A549 (cell line): ENCODE data around the gene CTAG2. TPM values are rescaled to one million over a fixed set of nuclear protein-coding genes. Genes with fewer than 3 reads are reported as not detected.

Source experiments
- ATAC-seq, 2 experiments: fragments of 200-7000 bp in 1 of 2; fragments of >200 bp in 1 of 2; cut with Nextera tagmentation in 1 of 2; cut with Tn5 transposase in 1 of 2; 3 replicates each; pipeline versions ENCODE4 v1.8.0 to v1.9.1; 2018 to 2020; ENCODE audit warnings: mild to moderate bottlenecking in 1 of 2, moderate library complexity in 1 of 2
- CTCF ChIA-PET: fragments of 300-600 bp; sonication (Branson Sonifier 250); formaldehyde crosslinking; extraction: SDS; loops from one replicate; lab custom pipeline; 2021; ENCODE audit warnings: antibody characterized with exemption, inconsistent platforms; lab: Yijun Ruan, JAX
- POLR2A ChIA-PET: fragments of 350-600 bp; formaldehyde crosslinking; extraction: SDS; loops from one replicate; lab custom pipeline; 2021; ENCODE audit warnings: antibody characterized with exemption, inconsistent platforms; lab: Yijun Ruan, JAX
- DNase-seq, 2 experiments: peaks; one replicate each; pipeline versions ENCODE4 v3.0.0 to v3.0.0-alpha.2; 2011 to 2016; ENCODE audit warnings: low read depth in 1 of 2, low spot score in 1 of 2
- FAIRE-seq: peaks from 2 replicates; lab custom pipeline; 2011; peaks lifted over from hg19 to GRCh38; lab: Jason Lieb, UNC
- H3K27ac ChIP-seq, 2 experiments: fragments of >200 bp; sonication (Bioruptor Twin); formaldehyde crosslinking; 3 replicates each; pipeline ENCODE4 v1.5.1; 2016 to 2017
- H3K4me1 ChIP-seq: fragments of >200 bp; sonication (Bioruptor Twin); formaldehyde crosslinking; 3 replicates; pipeline ENCODE4 v1.6.1; 2016
- H3K4me2 ChIP-seq: fragments of >200 bp; sonication (Bioruptor Twin); formaldehyde crosslinking; 3 replicates; pipeline ENCODE4 v1.6.1; 2016
- H3K4me3 ChIP-seq: fragments of >200 bp; sonication (Bioruptor Twin); formaldehyde crosslinking; 3 replicates; pipeline ENCODE4 v1.5.1; 2016
- H3K9me3 ChIP-seq: fragments of >200 bp; sonication (Bioruptor Twin); formaldehyde crosslinking; 3 replicates; pipeline ENCODE4 v1.6.1; 2016
- CBX2 ChIP-seq: fragments of 200-600 bp; sonication (generic); IDR thresholded peaks from 2 replicates; pipeline ENCODE4 v1.6.1; 2016; ENCODE audit warnings: low read depth, mild to moderate bottlenecking, borderline replicate concordance
- CBX8 ChIP-seq: fragments of 200-600 bp; sonication (generic); IDR thresholded peaks from 2 replicates; pipeline ENCODE4 v1.6.1; 2016
- CHD4 ChIP-seq: fragments of 200-600 bp; sonication (generic); IDR thresholded peaks from 2 replicates; pipeline ENCODE4 v1.6.1; 2016; ENCODE audit warnings: antibody characterized with exemption, mild to moderate bottlenecking, borderline replicate concordance
- CTCF ChIP-seq: fragments of >200 bp; sonication (Bioruptor Twin); formaldehyde crosslinking; IDR thresholded peaks from 3 replicates; pipeline ENCODE4 v1.5.1; 2016
- EHMT2 ChIP-seq: fragments of 200-600 bp; sonication (generic); IDR thresholded peaks from 2 replicates; pipeline ENCODE4 v1.6.1; 2016; ENCODE audit warnings: antibody characterized with exemption, low read depth, mild to moderate bottlenecking, moderate library complexity
- EP300 ChIP-seq, 2 experiments: fragments of >200 bp; sonication (Bioruptor Twin); formaldehyde crosslinking; IDR thresholded peaks; 2 replicates in 1 of 2; 3 replicates in 1 of 2; pipeline ENCODE4 v1.6.1; 2016 to 2017
- FOSB ChIP-seq: fragments of 250-450 bp; sonication (Bioruptor Pico); IDR thresholded peaks from 2 replicates; pipeline ENCODE4 v1.5.0; 2020; ENCODE audit warnings: mild to moderate bottlenecking, moderate library complexity
- HDAC2 ChIP-seq: fragments of 200-600 bp; sonication (generic); IDR thresholded peaks from 2 replicates; pipeline ENCODE4 v1.6.1; 2016
- HMGXB4 ChIP-seq: fragments of 250-450 bp; sonication (Bioruptor Pico); IDR thresholded peaks from 2 replicates; pipeline ENCODE4 v1.5.0; 2021; ENCODE audit warnings: mild to moderate bottlenecking, moderate library complexity, borderline replicate concordance
- NPAS2 ChIP-seq: fragments of 250-450 bp; sonication (Bioruptor Pico); IDR thresholded peaks from 2 replicates; pipeline ENCODE4 v1.8.0; 2022; ENCODE audit warnings: mild to moderate bottlenecking, moderate library complexity, borderline replicate concordance
- NR3C1 ChIP-seq: fragments of >200 bp; sonication (Bioruptor Twin); formaldehyde crosslinking; IDR thresholded peaks from 3 replicates; pipeline ENCODE4 v1.6.1; 2017
- PBX3 ChIP-seq: IDR thresholded peaks from 2 replicates; pipeline ENCODE4 v1.6.1; 2012
- POLR2AphosphoS2 ChIP-seq: conservative IDR thresholded peaks from 2 replicates; pipeline ENCODE4 v1.6.1; 2012; ENCODE audit warnings: low read length, improper control_type of control experiment, inconsistent platforms
- RCOR1 ChIP-seq: fragments of 150-350 bp; IDR thresholded peaks from 2 replicates; pipeline ENCODE4 v1.6.1; 2014; ENCODE audit warnings: antibody characterized with exemption, low read length, low read depth
- RNF2 ChIP-seq: fragments of 200-600 bp; sonication (generic); IDR thresholded peaks from 2 replicates; pipeline ENCODE4 v1.6.1; 2016; ENCODE audit warnings: low read depth, mild to moderate bottlenecking, antibody characterized with exemption, moderate library complexity, borderline replicate concordance
- TP53 ChIP-seq: fragments of 250-450 bp; sonication (Bioruptor Pico); IDR thresholded peaks from 2 replicates; pipeline ENCODE4 v1.5.0; 2021; ENCODE audit warnings: mild to moderate bottlenecking, moderate library complexity
- ZC3H11A ChIP-seq: fragments of 450-650 bp; IDR thresholded peaks from 2 replicates; pipeline ENCODE4 v1.6.1; 2014; ENCODE audit warnings: antibody characterized with exemption, mild to moderate bottlenecking
- WGBS: methylation state at CpG from one replicate; pipeline ENCODE4 v1.1.6; 2017; ENCODE audit errors: missing lambda C conversion rate; 5-methylcytosine and 5-hydroxymethylcytosine counted together
- polyA plus RNA-seq, 4 experiments: library from polyadenylated mRNA; depleted of rRNA in 3 of 4; stranded (reverse); fragments of >200 nt; fragmentation: RNase III in 1 of 4; extraction: RNeasy Plus Mini Kit Qiagen cat#74134 plus additional on column Dnase treatment in 1 of 4; gene quantifications; 2 replicates in 3 of 4; 3 replicates in 1 of 4; pipeline ENCODE4 v1.2.3, GENCODE V29; 2011 to 2017
- small RNA-seq, 6 experiments: library from RNA; depleted of rRNA; stranded (forward); fragments of <200 nt; gene quantifications; one replicate each; pipeline ENCODE3, GENCODE V24; 2012
- TF ChIP-seq, protein P1 (sequence below): fragments of >200 bp; sonication (Bioruptor Twin); formaldehyde crosslinking; IDR thresholded peaks from 3 replicates; pipeline ENCODE4 v1.6.1; 2016

The CTAG2 gene
- polyA plus RNA-seq, 2 of the 4 experiments (the other 2 are of a cell fraction), result not detected

DNA sequence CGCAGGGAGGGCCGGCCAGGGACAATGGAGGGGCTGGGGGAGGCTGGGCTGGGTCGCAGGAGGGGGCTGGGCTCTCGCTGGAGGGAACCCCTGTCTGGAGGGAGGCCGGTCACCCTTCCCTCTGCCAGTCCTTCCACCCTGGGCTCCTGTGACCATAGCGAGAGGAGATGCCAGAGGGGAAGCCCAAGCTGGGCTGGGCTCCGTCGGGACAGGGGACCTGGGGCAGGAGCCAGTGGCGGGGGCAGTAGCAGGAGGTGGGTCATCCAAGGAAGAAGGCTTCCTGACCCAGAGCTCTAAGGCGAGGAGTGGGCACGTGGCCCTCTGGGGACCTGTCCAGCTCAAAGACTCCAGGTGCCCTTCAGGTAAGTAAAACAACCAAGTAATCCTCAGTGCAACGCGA is 51.2 kb downstream of the CTAG2 start:
- peaks cover 14% of the 10 kb centered on the region for H3K4me1 ChIP-seq
- TF ChIP-seq CHD4 (no peak), CBX2 (no peak), FOSB (CRISPR knock-in tag) (no peak), HMGXB4 (CRISPR knock-in tag) (no peak), EP300 (IDR thresholded peaks at IDR 0.05) (no peak), EHMT2 (no peak), PBX3 (no peak), NPAS2 (CRISPR knock-in tag) (no peak), NR3C1 (no peak), TP53 (no peak), HDAC2 (no peak), CTCF (no peak), CBX8 (no peak), RCOR1 (no peak), ZC3H11A (no peak), RNF2 (no peak), POLR2AphosphoS2 (no peak)
- TF ChIP-seq, protein P1, sequence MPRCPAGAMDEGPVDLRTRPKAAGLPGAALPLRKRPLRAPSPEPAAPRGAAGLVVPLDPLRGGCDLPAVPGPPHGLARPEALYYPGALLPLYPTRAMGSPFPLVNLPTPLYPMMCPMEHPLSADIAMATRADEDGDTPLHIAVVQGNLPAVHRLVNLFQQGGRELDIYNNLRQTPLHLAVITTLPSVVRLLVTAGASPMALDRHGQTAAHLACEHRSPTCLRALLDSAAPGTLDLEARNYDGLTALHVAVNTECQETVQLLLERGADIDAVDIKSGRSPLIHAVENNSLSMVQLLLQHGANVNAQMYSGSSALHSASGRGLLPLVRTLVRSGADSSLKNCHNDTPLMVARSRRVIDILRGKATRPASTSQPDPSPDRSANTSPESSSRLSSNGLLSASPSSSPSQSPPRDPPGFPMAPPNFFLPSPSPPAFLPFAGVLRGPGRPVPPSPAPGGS, result no peak
- DNase-seq, result no peak

More for the DNA sequence above, 51.2 kb downstream of the CTAG2 start:
- ATAC-seq (no peak), FAIRE-seq (no peak)
- H3K4me2 ChIP-seq, result no peak overlapping the region
- WGBS, result 74% methylated on average over 10 of the region's 13 CpGs
- H3K9me3 ChIP-seq, result no peaks in the 10 kb centered on the region
- no peak overlapping the region for H3K27ac ChIP-seq
- ChIA-PET POLR2A (no interaction called here), CTCF (interaction anchor here (1.9 kb wide), 1 partner anchor 147 kb away, joined by 4 read pairs; no protein-coding TSS in a partner anchor)
- no peak overlapping the region for H3K4me3 ChIP-seq

Small RNAs within 50 kb of the gene (small RNA-seq; reads per million reads assigned to genes)
- gene AC244090.1 (0 reads per million in 6 experiments), gene AC244107.2 (0 reads per million in 6 experiments)

Other genes with a start within 250 kb of the CTAG2 start
- 14.3 and 21.6 TPM in 2 replicates for gene DNASE1L1, start 244.3 kb downstream of the CTAG2 start, polyA plus RNA-seq (2011; rRNA removed)
- gene DNASE1L1, start 244.3 kb downstream of the CTAG2 start, polyA plus RNA-seq (2017; fragmentation: RNase III; extraction: RNeasy Plus Mini Kit Qiagen cat#74134 plus additional on column Dnase treatment), result 20.9 to 24.5 TPM (median 24.4 TPM) in 3 replicates
- gene TAFAZZIN, start 242.0 kb downstream of the CTAG2 start, polyA plus RNA-seq (2011; rRNA removed), result 32.6 and 36.9 TPM in 2 replicates
- gene TAFAZZIN, start 242.0 kb downstream of the CTAG2 start, polyA plus RNA-seq (2017; fragmentation: RNase III; extraction: RNeasy Plus Mini Kit Qiagen cat#74134 plus additional on column Dnase treatment), result 25.7 to 36.3 TPM (median 34.4 TPM) in 3 replicates
- 62.6 and 69.6 TPM in 2 replicates for gene ATP6AP1, start 224.9 kb downstream of the CTAG2 start, polyA plus RNA-seq (2011; rRNA removed)
- 71.3 to 81.7 TPM (median 78.9 TPM) in 3 replicates for gene ATP6AP1, start 224.9 kb downstream of the CTAG2 start, polyA plus RNA-seq (2017; fragmentation: RNase III; extraction: RNeasy Plus Mini Kit Qiagen cat#74134 plus additional on column Dnase treatment)
- 117 and 124 TPM in 2 replicates for gene GDI1, start 216.4 kb downstream of the CTAG2 start, polyA plus RNA-seq (2011; rRNA removed)
- gene GDI1, start 216.4 kb downstream of the CTAG2 start, polyA plus RNA-seq (2017; fragmentation: RNase III; extraction: RNeasy Plus Mini Kit Qiagen cat#74134 plus additional on column Dnase treatment), result 107 to 131 TPM (median 128 TPM) in 3 replicates
- 55.1 and 57.8 TPM in 2 replicates for gene FAM50A, start 209.4 kb downstream of the CTAG2 start, polyA plus RNA-seq (2011; rRNA removed)
- gene FAM50A, start 209.4 kb downstream of the CTAG2 start, polyA plus RNA-seq (2017; fragmentation: RNase III; extraction: RNeasy Plus Mini Kit Qiagen cat#74134 plus additional on column Dnase treatment), result 105 to 123 TPM (median 121 TPM) in 3 replicates
- 3.4 and 5.9 TPM in 2 replicates for gene PLXNA3, start 195.3 kb downstream of the CTAG2 start, polyA plus RNA-seq (2011; rRNA removed)
- 7.9 to 10.1 TPM (median 9.5 TPM) in 3 replicates for gene PLXNA3, start 195.3 kb downstream of the CTAG2 start, polyA plus RNA-seq (2017; fragmentation: RNase III; extraction: RNeasy Plus Mini Kit Qiagen cat#74134 plus additional on column Dnase treatment)
- gene LAGE3, start 174.3 kb downstream of the CTAG2 start, polyA plus RNA-seq (2011; rRNA removed), result 20.6 and 26.8 TPM in 2 replicates
- gene LAGE3, start 174.3 kb downstream of the CTAG2 start, polyA plus RNA-seq (2017; fragmentation: RNase III; extraction: RNeasy Plus Mini Kit Qiagen cat#74134 plus additional on column Dnase treatment), result 42.9 to 49.7 TPM (median 47.5 TPM) in 3 replicates
- gene UBL4A, start 167.0 kb downstream of the CTAG2 start, polyA plus RNA-seq (2011; rRNA removed), result 26.4 and 30.8 TPM in 2 replicates
- 34.6 to 37.7 TPM (median 36.9 TPM) in 3 replicates for gene UBL4A, start 167.0 kb downstream of the CTAG2 start, polyA plus RNA-seq (2017; fragmentation: RNase III; extraction: RNeasy Plus Mini Kit Qiagen cat#74134 plus additional on column Dnase treatment)
- 9.0 and 10.1 TPM in 2 replicates for gene SLC10A3, start 162.9 kb downstream of the CTAG2 start, polyA plus RNA-seq (2011; rRNA removed)
- 19.3 to 24.1 TPM (median 21.7 TPM) in 3 replicates for gene SLC10A3, start 162.9 kb downstream of the CTAG2 start, polyA plus RNA-seq (2017; fragmentation: RNase III; extraction: RNeasy Plus Mini Kit Qiagen cat#74134 plus additional on column Dnase treatment)
- 18.6 and 21.7 TPM in 2 replicates for gene FAM3A, start 137.3 kb downstream of the CTAG2 start, polyA plus RNA-seq (2011; rRNA removed)
- 33.2 to 40.6 TPM (median 36.7 TPM) in 3 replicates for gene FAM3A, start 137.3 kb downstream of the CTAG2 start, polyA plus RNA-seq (2017; fragmentation: RNase III; extraction: RNeasy Plus Mini Kit Qiagen cat#74134 plus additional on column Dnase treatment)
- 692 and 774 TPM in 2 replicates for gene G6PD, start 106.7 kb downstream of the CTAG2 start, polyA plus RNA-seq (2011; rRNA removed)
- 1,409 to 1,481 TPM (median 1,465 TPM) in 3 replicates for gene G6PD, start 106.7 kb downstream of the CTAG2 start, polyA plus RNA-seq (2017; fragmentation: RNase III; extraction: RNeasy Plus Mini Kit Qiagen cat#74134 plus additional on column Dnase treatment)
- gene IKBKG, start 106.0 kb downstream of the CTAG2 start, polyA plus RNA-seq (2011; rRNA removed), result 19.7 and 22.1 TPM in 2 replicates
- 33.4 to 38.8 TPM (median 34.2 TPM) in 3 replicates for gene IKBKG, start 106.0 kb downstream of the CTAG2 start, polyA plus RNA-seq (2017; fragmentation: RNase III; extraction: RNeasy Plus Mini Kit Qiagen cat#74134 plus additional on column Dnase treatment)
- gene CTAG1A, start 68.4 kb downstream of the CTAG2 start, polyA plus RNA-seq (2011; rRNA removed), result not detected in 2 replicates
- not detected in 3 replicates for gene CTAG1A, start 68.4 kb downstream of the CTAG2 start, polyA plus RNA-seq (2017; fragmentation: RNase III; extraction: RNeasy Plus Mini Kit Qiagen cat#74134 plus additional on column Dnase treatment)
- gene CTAG1B, start 34.3 kb downstream of the CTAG2 start, polyA plus RNA-seq (2011; rRNA removed), result not detected in 2 replicates
- not detected in 3 replicates for gene CTAG1B, start 34.3 kb downstream of the CTAG2 start, polyA plus RNA-seq (2017; fragmentation: RNase III; extraction: RNeasy Plus Mini Kit Qiagen cat#74134 plus additional on column Dnase treatment)
- 0.39 and 0.56 TPM in 2 replicates for gene GAB3, start 97.5 kb upstream of the CTAG2 start, polyA plus RNA-seq (2011; rRNA removed)
- 0.13 to 0.21 TPM (median 0.15 TPM) in 3 replicates for gene GAB3, start 97.5 kb upstream of the CTAG2 start, polyA plus RNA-seq (2017; fragmentation: RNase III; extraction: RNeasy Plus Mini Kit Qiagen cat#74134 plus additional on column Dnase treatment)
- gene DKC1, start 109.3 kb upstream of the CTAG2 start, polyA plus RNA-seq (2011; rRNA removed), result 137 and 209 TPM in 2 replicates
- gene DKC1, start 109.3 kb upstream of the CTAG2 start, polyA plus RNA-seq (2017; fragmentation: RNase III; extraction: RNeasy Plus Mini Kit Qiagen cat#74134 plus additional on column Dnase treatment), result 165 to 190 TPM (median 166 TPM) in 3 replicates
- 10.7 and 11.2 TPM in 2 replicates for gene MPP1, start 151.9 kb upstream of the CTAG2 start, polyA plus RNA-seq (2011; rRNA removed)
- 13.8 to 15.1 TPM (median 14.3 TPM) in 3 replicates for gene MPP1, start 151.9 kb upstream of the CTAG2 start, polyA plus RNA-seq (2017; fragmentation: RNase III; extraction: RNeasy Plus Mini Kit Qiagen cat#74134 plus additional on column Dnase treatment)
- not detected in 2 replicates for gene SMIM9, start 181.1 kb upstream of the CTAG2 start, polyA plus RNA-seq (2011; rRNA removed)
- gene SMIM9, start 181.1 kb upstream of the CTAG2 start, polyA plus RNA-seq (2017; fragmentation: RNase III; extraction: RNeasy Plus Mini Kit Qiagen cat#74134 plus additional on column Dnase treatment), result not detected in 3 replicates
- 16.8 and 32.5 TPM in 2 replicates for gene F8A1, start 232.8 kb upstream of the CTAG2 start, polyA plus RNA-seq (2011; rRNA removed)
- 40.2 to 52.2 TPM (median 44.5 TPM) in 3 replicates for gene F8A1, start 232.8 kb upstream of the CTAG2 start, polyA plus RNA-seq (2017; fragmentation: RNase III; extraction: RNeasy Plus Mini Kit Qiagen cat#74134 plus additional on column Dnase treatment)